GM10248 (cell line): ENCODE measurements around the gene PKNOX1.

Experiments used
- CTCF ChIA-PET: fragments of 300-600 bp; sonication (Branson Sonifier 250); formaldehyde crosslinking; extraction: SDS; loops from one replicate; lab custom pipeline; 2021; ENCODE audit warnings: antibody characterized with exemption; lab: Yijun Ruan, JAX
- POLR2A ChIA-PET: fragments of 350-650 bp; sonication (Branson Sonifier 250); formaldehyde crosslinking; extraction: SDS; loops from one replicate; lab custom pipeline; 2020; ENCODE audit warnings: antibody characterized with exemption; lab: Yijun Ruan, JAX
- DNase-seq: peaks from one replicate; pipeline ENCODE4 v3.0.0; 2012; ENCODE audit errors: extremely low spot score
- CTCF ChIP-seq: IDR thresholded peaks from 2 replicates; pipeline ENCODE4 v1.5.1; 2012; ENCODE audit warnings: mild to moderate bottlenecking, low read depth; ENCODE audit errors: extremely low read depth, missing control alignments, control extremely low read depth

The PKNOX1 gene

GRCh38 chr21:43020771-43021170 lies 46.4 kb downstream of the PKNOX1 start:
- ChIA-PET POLR2A (no interaction called here), CTCF (no interaction called here)
- no peak for TF ChIP-seq CTCF
- DNase-seq = no peak

GRCh38 chr21:43021191-43021590 lies 46.8 kb downstream of the PKNOX1 start:
- TF ChIP-seq CTCF = no peak
- ChIA-PET CTCF (no interaction called here), POLR2A (no interaction called here)
- no peak for DNase-seq

- CTCF ChIA-PET = no interaction called here
- TF ChIP-seq CTCF = no peak
- no peak for DNase-seq
- POLR2A ChIA-PET = no interaction called here
Measured at GRCh38 chr21:43021756-43022600, 47.6 kb downstream of the PKNOX1 start.

GRCh38 chr21:43023175-43023574 lies 48.8 kb downstream of the PKNOX1 start:
- ChIA-PET CTCF (no interaction called here), POLR2A (no interaction called here)
- DNase-seq = no peak
- no peak for TF ChIP-seq CTCF

- TF ChIP-seq CTCF = no peak
- no peak for DNase-seq
- CTCF ChIA-PET = no interaction called here
- POLR2A ChIA-PET = no interaction called here
Measured at GRCh38 chr21:43024439-43025136, 50.2 kb downstream of the PKNOX1 start.

GRCh38 chr21:43025636-43026180 lies 51.3 kb downstream of the PKNOX1 start:
- ChIA-PET POLR2A (no interaction called here), CTCF (no interaction called here)
- no peak for DNase-seq
- TF ChIP-seq CTCF = no peak
